Measurements from ENCODE around the gene RASA2. TPM values are rescaled to one million over a fixed set of nuclear protein-coding genes. Genes with fewer than 3 reads are reported as not detected.
A peak's percentile ranks its signal among the peaks of the same experiment; 100 is the strongest.
"Not testable (repeated sequence)": the region's sequence is repeated elsewhere in the genome, so short reads cannot be mapped to it uniquely, and the experiment has no call there.

Gene RASA2
- total and polyA plus RNA-seq, 10 of the 15 experiments (the other 5 are each of a cell fraction or from before 2014, with no cell fraction given): 1.9 to 9.4 (median 7.2) TPM

GRCh38 chr3:141628334-141628733 lies 141.5 kb downstream of the RASA2 start:
- BruUV-seq (replicated peaks); H3K27ac ChIP-seq (ENCODE audit: control insufficient read depth, insufficient read depth); H3K4me1 ChIP-seq (ENCODE audit: control insufficient read depth, insufficient read depth, low read length); DNase-seq (ENCODE audit: low read depth, low spot score); H3K36me3 ChIP-seq (ENCODE audit: control insufficient read depth in 2 of 2, insufficient read depth in 2 of 2, low read length in 1 of 2); H3K27me3 ChIP-seq (replicated peaks in 1 of 2; ENCODE audit: control insufficient read depth in 2 of 2, insufficient read depth in 2 of 2, low read length in 1 of 2); H3K9me3 ChIP-seq (replicated peaks; ENCODE audit: control insufficient read depth, insufficient read depth, low read length); H2AFZ ChIP-seq (ENCODE audit: control insufficient read depth, low read depth, low read length); H3K79me2 ChIP-seq (ENCODE audit: control insufficient read depth, insufficient read depth, low read length); in situ Hi-C loops (cut with MboI); intact Hi-C loops (cut with micrococcal nuclease; ENCODE audit: unreplicated experiment); CTCF ChIA-PET; H3K9ac ChIP-seq (ENCODE audit: control insufficient read depth, insufficient read depth, low read length); H3K4me2 ChIP-seq (ENCODE audit: control insufficient read depth, insufficient read depth); H3K4me3 ChIP-seq; H4K20me1 ChIP-seq (ENCODE audit: control insufficient read depth, insufficient read depth); POLR2A ChIA-PET; ATAC-seq; RAD21 ChIA-PET (ENCODE audit: unreplicated experiment); FAIRE-seq: not testable (repeated sequence)
- WGBS (ENCODE audit: insufficient coverage, insufficient replicate concordance, low lambda C conversion rate, missing lambda C conversion rate): 40% methylated on average over 6 of the region's 6 CpGs
- SMC1A ChIA-PET (ENCODE audit: uncharacterized antibody, unreplicated experiment): interaction anchor here (1.1 kb wide), 1 partner anchor 17 kb away, joined by 3 read pairs; no protein-coding TSS in a partner anchor
- peak; percentile 73 for TF ChIP-seq NFYB (IDR thresholded peaks at IDR 0.05; ENCODE audit: insufficient read depth, low read depth, low read length)

GRCh38 chr3:141628868-141629441 lies 142.1 kb downstream of the RASA2 start:
- H3K4me1 ChIP-seq (ENCODE audit: control insufficient read depth, insufficient read depth, low read length); H3K4me2 ChIP-seq (ENCODE audit: control insufficient read depth, insufficient read depth); ATAC-seq; H3K9me3 ChIP-seq (replicated peaks; ENCODE audit: control insufficient read depth, insufficient read depth, low read length); intact Hi-C loops (cut with micrococcal nuclease; ENCODE audit: unreplicated experiment); H3K36me3 ChIP-seq (ENCODE audit: control insufficient read depth in 2 of 2, insufficient read depth in 2 of 2, low read length in 1 of 2); DNase-seq (ENCODE audit: low read depth, low spot score); H3K27ac ChIP-seq (ENCODE audit: control insufficient read depth, insufficient read depth); H3K9ac ChIP-seq (ENCODE audit: control insufficient read depth, insufficient read depth, low read length); in situ Hi-C loops (cut with MboI); FAIRE-seq; BruUV-seq (replicated peaks); RAD21 ChIA-PET (ENCODE audit: unreplicated experiment); H3K27me3 ChIP-seq (replicated peaks in 1 of 2; ENCODE audit: control insufficient read depth in 2 of 2, insufficient read depth in 2 of 2, low read length in 1 of 2); H3K4me3 ChIP-seq; POLR2A ChIA-PET; H2AFZ ChIP-seq (ENCODE audit: control insufficient read depth, low read depth, low read length); H3K79me2 ChIP-seq (ENCODE audit: control insufficient read depth, insufficient read depth, low read length); SMC1A ChIA-PET (ENCODE audit: uncharacterized antibody, unreplicated experiment); H4K20me1 ChIP-seq (ENCODE audit: control insufficient read depth, insufficient read depth): not testable (repeated sequence)
- 78% methylated on average over 7 of the region's 7 CpGs for WGBS (ENCODE audit: insufficient coverage, insufficient replicate concordance, low lambda C conversion rate, missing lambda C conversion rate)
- CTCF ChIA-PET: interaction anchor here (1.2 kb wide), 1 partner anchor 15 kb away, joined by 4 read pairs; no protein-coding TSS in a partner anchor

Data from GM12878 (cell line).